HepG2 (cell line): ENCODE measurements around the gene SMIM11. TPM values are rescaled to one million over a fixed set of nuclear protein-coding genes. Genes with fewer than 3 reads are reported as not detected.

Experiments
- ATF2 ChIP-seq: sonication (generic); formaldehyde crosslinking; IDR thresholded peaks from 2 replicates; pipeline ENCODE4 v1.4.0; 2020; ENCODE audit warnings: missing genetic modification reagents
- BCL6 ChIP-seq: IDR thresholded peaks from 2 replicates; pipeline ENCODE4 v1.6.1; 2016; ENCODE audit warnings: missing genetic modification reagents, missing compliant biosample characterization
- BORCS8-MEF2B ChIP-seq: sonication (generic); formaldehyde crosslinking; IDR thresholded peaks from 2 replicates; pipeline ENCODE4 v1.8.0; 2022; ENCODE audit warnings: mild to moderate bottlenecking, missing genetic modification reagents
- CEBPZ ChIP-seq: IDR thresholded peaks from 2 replicates; pipeline ENCODE4 v1.6.1; 2012; ENCODE audit warnings: low read length, improper control_type of control experiment
- CHD2 ChIP-seq: IDR thresholded peaks from 2 replicates; pipeline ENCODE4 v1.6.1; 2011; ENCODE audit warnings: low read depth, low read length, improper control_type of control experiment
- FOXA3 ChIP-seq: IDR thresholded peaks from 2 replicates; pipeline ENCODE4 v1.6.1; 2016; ENCODE audit warnings: missing genetic modification reagents, missing compliant biosample characterization
- HNRNPH1 ChIP-seq: fragments of 200-400 bp; formaldehyde crosslinking; optimal IDR thresholded peaks from 2 replicates; pipeline ENCODE3; 2017; ENCODE audit warnings: mild to moderate bottlenecking, low read depth, low read length
- KDM6A ChIP-seq: IDR thresholded peaks from 2 replicates; pipeline ENCODE4 v1.6.1; 2016; ENCODE audit warnings: low read depth
- MXD1 ChIP-seq: sonication (generic); formaldehyde crosslinking; IDR thresholded peaks from 2 replicates; pipeline ENCODE4 v1.4.0; 2020; ENCODE audit warnings: mild to moderate bottlenecking, missing genetic modification reagents
- NCOR1 ChIP-seq: fragments of 200-600 bp; sonication (generic); IDR thresholded peaks from 2 replicates; pipeline ENCODE4 v1.7.0; 2017; ENCODE audit warnings: antibody characterized with exemption, low read length, borderline replicate concordance
- NFRKB ChIP-seq: fragments of 450-650 bp; IDR thresholded peaks from 2 replicates; pipeline ENCODE4 v1.6.1; 2017
- SIX1 ChIP-seq: sonication (generic); formaldehyde crosslinking; IDR thresholded peaks from 2 replicates; pipeline ENCODE4 v1.4.0; 2020; ENCODE audit warnings: missing genetic modification reagents, borderline replicate concordance
- SMARCC2 ChIP-seq: fragments of 450-650 bp; IDR thresholded peaks from 2 replicates; pipeline ENCODE4 v1.6.1; 2017; ENCODE audit warnings: antibody characterized with exemption, mild to moderate bottlenecking
- TSC22D2 ChIP-seq: sonication (generic); formaldehyde crosslinking; IDR thresholded peaks from 2 replicates; pipeline ENCODE4 v1.5.1; 2020; ENCODE audit warnings: missing genetic modification reagents, mild to moderate bottlenecking, borderline replicate concordance
- ZFP36 ChIP-seq: fragments of 150-350 bp; IDR thresholded peaks from 2 replicates; pipeline ENCODE4 v1.6.1; 2018; ENCODE audit warnings: borderline replicate concordance, low read length, low read depth; ENCODE audit not compliant: partially characterized antibody
- ZKSCAN5 ChIP-seq: sonication (generic); formaldehyde crosslinking; IDR thresholded peaks from 2 replicates; pipeline ENCODE4 v1.5.1; 2020; ENCODE audit warnings: mild to moderate bottlenecking, missing genetic modification reagents
- ZNF264 ChIP-seq: sonication (generic); formaldehyde crosslinking; IDR thresholded peaks from 2 replicates; pipeline ENCODE4 v1.4.0; 2020; ENCODE audit warnings: missing genetic modification reagents
- ZNF547 ChIP-seq: sonication (generic); formaldehyde crosslinking; IDR thresholded peaks from 2 replicates; pipeline ENCODE4 v1.5.1; 2020; ENCODE audit warnings: mild to moderate bottlenecking, missing genetic modification reagents
- ZNF549 ChIP-seq: sonication (generic); formaldehyde crosslinking; IDR thresholded peaks from 2 replicates; pipeline ENCODE4 v1.5.0; 2020; ENCODE audit warnings: missing genetic modification reagents
- ZNF577 ChIP-seq: sonication (generic); formaldehyde crosslinking; IDR thresholded peaks from 2 replicates; pipeline ENCODE4 v1.4.0; 2020; ENCODE audit warnings: mild to moderate bottlenecking, low read depth, missing genetic modification reagents, borderline replicate concordance
- ZNF616 ChIP-seq: sonication (generic); formaldehyde crosslinking; IDR thresholded peaks from 2 replicates; pipeline ENCODE4 v1.5.0; 2020; ENCODE audit warnings: low read depth, mild to moderate bottlenecking, missing genetic modification reagents
- ZNF740 ChIP-seq: sonication (generic); formaldehyde crosslinking; IDR thresholded peaks from 2 replicates; pipeline ENCODE4 v1.4.0; 2020; ENCODE audit warnings: missing genetic modification reagents
- polyA plus RNA-seq, 8 experiments: library from polyadenylated mRNA; depleted of rRNA in 3 of 8; stranded (reverse) in 7 of 8; unstranded in 1 of 8; fragments of >200 nt; fragmentation: Illumina TruSeq in 4 of 8; extraction: Trizol in 4 of 8; gene quantifications; 2 replicates each; pipeline versions ENCODE4 v1.2.1 to v1.2.3, GENCODE V29; 2011 to 2016; ENCODE audit warnings: low read depth in 4 of 8, missing spikeins in 1 of 8, mixed read lengths in 1 of 8; ENCODE audit not compliant: insufficient read depth in 1 of 8
- total RNA-seq, 5 experiments: library from RNA; depleted of rRNA; stranded (reverse); fragments of >200 nt; fragmentation: Illumina TruSeq; extraction: Trizol; gene quantifications; 2 replicates each; pipeline ENCODE4 v1.2.3, GENCODE V29; 2016; ENCODE audit warnings: low read depth in 1 of 5
- TF ChIP-seq, protein P1 (sequence below): sonication (generic); formaldehyde crosslinking; IDR thresholded peaks from 2 replicates; pipeline ENCODE4 v1.8.1; 2023; ENCODE audit warnings: mild to moderate bottlenecking, inconsistent platforms, moderate library complexity, missing genetic modification reagents, borderline replicate concordance
- TF ChIP-seq, protein P2 (sequence below): sonication (generic); formaldehyde crosslinking; IDR thresholded peaks from 2 replicates; pipeline ENCODE4 v1.8.1; 2023; ENCODE audit warnings: mild to moderate bottlenecking, missing genetic modification reagents, borderline replicate concordance
- TF ChIP-seq, protein P3 (sequence below): sonication (generic); formaldehyde crosslinking; IDR thresholded peaks from 2 replicates; pipeline ENCODE4 v1.5.0; 2020; ENCODE audit warnings: missing genetic modification reagents

The SMIM11 gene
- total and polyA plus RNA-seq, 2 of the 13 experiments (the other 11 are each of a cell fraction or from before 2014, with no cell fraction given): 6.4 to 18.9 TPM

DNA sequence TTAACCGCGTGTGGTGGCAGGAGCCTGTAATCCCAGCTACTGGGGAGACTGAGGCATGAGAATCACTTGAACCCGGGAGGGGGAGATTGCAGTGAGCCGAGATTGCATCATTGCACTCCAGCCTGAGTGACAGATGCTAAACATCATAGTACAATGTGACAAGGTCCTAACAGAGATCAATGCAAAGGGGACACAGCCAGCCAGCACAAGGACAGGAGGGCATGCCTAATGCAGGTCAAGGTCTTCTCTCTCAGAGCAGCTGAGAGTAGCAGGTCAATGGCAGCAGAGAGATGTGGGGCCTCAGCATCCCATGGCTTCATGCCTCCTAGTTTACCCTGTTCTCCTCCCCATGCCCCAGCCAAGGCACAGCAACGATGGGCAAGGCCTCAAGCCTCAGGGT, 3.0 kb upstream of the SMIM11 start (continued):
- TF ChIP-seq ZKSCAN5 (no peak), CHD2 (no peak), ZNF577 (CRISPR knock-in tag) (no peak), ZNF616 (no peak), ZNF264 (CRISPR knock-in tag) (no peak), ZNF547 (CRISPR knock-in tag) (no peak), HNRNPH1 (no peak), BCL6 (CRISPR knock-in tag) (peak; percentile 87), KDM6A (CRISPR knock-in tag) (peak; percentile 77), TSC22D2 (CRISPR knock-in tag) (0 out of 2 replicates have a peak, but pooled peaks have one; percentile 62), CEBPZ (no peak), FOXA3 (CRISPR knock-in tag) (peak; percentile 82), MXD1 (CRISPR knock-in tag) (no peak), SIX1 (CRISPR knock-in tag) (no peak), ZFP36 (no peak), SMARCC2 (no peak), BORCS8-MEF2B (CRISPR knock-in tag) (no peak), NCOR1 (peak; percentile 91), NFRKB (no peak), ZNF740 (CRISPR knock-in tag) (no peak), ZNF549 (CRISPR knock-in tag) (no peak), ATF2 (CRISPR knock-in tag) (peak; percentile 90)
- TF ChIP-seq, protein P1, sequence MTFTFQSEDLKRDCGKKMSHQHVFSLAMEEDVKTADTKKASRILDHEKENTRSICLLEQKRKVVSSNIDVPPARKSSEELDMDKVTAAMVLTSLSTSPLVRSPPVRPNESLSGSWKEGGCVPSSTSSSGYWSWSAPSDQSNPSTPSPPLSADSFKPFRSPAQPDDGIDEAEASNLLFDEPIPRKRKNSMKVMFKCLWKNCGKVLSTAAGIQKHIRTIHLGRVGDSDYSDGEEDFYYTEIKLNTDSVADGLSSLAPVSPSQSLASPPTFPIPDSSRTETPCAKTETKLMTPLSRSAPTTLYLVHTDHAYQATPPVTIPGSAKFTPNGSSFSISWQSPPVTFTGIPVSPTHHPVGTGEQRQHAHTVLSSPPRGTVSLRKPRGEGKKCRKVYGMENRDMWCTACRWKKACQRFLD: no peak
- TF ChIP-seq, protein P2, sequence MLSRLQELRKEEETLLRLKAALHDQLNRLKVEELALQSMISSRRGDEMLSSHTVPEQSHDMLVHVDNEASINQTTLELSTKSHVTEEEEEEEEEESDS (CRISPR knock-in tag): no peak
- TF ChIP-seq, protein P3, sequence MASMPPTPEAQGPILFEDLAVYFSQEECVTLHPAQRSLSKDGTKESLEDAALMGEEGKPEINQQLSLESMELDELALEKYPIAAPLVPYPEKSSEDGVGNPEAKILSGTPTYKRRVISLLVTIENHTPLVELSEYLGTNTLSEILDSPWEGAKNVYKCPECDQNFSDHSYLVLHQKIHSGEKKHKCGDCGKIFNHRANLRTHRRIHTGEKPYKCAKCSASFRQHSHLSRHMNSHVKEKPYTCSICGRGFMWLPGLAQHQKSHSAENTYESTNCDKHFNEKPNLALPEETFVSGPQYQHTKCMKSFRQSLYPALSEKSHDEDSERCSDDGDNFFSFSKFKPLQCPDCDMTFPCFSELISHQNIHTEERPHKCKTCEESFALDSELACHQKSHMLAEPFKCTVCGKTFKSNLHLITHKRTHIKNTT: no peak
